ENCODE measurements around the gene EHD3.

EHD3 gene

DNA sequence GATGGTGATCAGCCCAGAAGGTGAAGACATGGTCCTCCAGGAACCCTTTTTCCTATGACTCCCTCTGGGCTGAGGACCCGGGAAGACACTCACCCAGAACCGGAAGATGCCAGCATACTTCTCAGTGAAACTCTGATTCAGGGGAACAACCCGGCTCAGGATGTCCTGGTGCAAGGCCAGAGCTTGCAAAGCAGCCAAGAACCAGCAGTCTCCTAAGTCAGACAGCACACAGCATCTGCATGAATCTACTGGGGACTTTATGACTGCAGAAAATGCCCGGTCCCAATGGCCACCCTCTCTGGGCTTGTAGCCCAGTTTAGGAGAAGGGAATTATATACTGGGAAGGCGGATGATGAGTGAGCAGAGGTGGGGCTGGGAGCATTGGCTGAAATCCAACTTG is 31.9 kb upstream of the EHD3 start:
- H3K4me3 ChIP-seq (ENCODE audit: low read depth, low read length): no peak overlapping the region
- TF ChIP-seq, protein P1, sequence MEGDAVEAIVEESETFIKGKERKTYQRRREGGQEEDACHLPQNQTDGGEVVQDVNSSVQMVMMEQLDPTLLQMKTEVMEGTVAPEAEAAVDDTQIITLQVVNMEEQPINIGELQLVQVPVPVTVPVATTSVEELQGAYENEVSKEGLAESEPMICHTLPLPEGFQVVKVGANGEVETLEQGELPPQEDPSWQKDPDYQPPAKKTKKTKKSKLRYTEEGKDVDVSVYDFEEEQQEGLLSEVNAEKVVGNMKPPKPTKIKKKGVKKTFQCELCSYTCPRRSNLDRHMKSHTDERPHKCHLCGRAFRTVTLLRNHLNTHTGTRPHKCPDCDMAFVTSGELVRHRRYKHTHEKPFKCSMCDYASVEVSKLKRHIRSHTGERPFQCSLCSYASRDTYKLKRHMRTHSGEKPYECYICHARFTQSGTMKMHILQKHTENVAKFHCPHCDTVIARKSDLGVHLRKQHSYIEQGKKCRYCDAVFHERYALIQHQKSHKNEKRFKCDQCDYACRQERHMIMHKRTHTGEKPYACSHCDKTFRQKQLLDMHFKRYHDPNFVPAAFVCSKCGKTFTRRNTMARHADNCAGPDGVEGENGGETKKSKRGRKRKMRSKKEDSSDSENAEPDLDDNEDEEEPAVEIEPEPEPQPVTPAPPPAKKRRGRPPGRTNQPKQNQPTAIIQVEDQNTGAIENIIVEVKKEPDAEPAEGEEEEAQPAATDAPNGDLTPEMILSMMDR (conservative IDR thresholded peaks at IDR 0.05; ENCODE audit: low read depth, low read length): no peak
- no peak for DNase-seq (ENCODE audit: low read depth)

DNA sequence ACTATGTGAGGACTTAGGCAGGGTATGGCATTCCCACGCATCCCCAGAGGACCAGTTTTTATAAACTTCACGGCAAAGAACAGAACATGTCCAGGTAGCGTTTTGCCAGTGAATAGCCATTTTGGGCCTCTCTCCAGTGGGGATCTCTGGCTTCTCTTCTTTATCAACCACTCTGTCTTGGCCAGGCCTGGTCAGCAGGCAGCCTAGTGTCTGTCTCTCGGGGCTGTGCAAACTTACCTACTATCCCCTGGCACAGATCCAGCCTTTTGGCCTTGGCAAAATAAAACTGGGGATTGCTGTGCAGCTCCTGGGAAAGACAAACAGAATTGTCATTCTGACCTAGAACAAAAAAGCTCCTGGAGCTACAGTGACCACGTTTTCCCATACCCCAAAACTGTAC is 31.1 kb upstream of the EHD3 start:
- no peak for DNase-seq (ENCODE audit: low read depth)
- H3K4me3 ChIP-seq (ENCODE audit: low read depth, low read length): no peak overlapping the region
- TF ChIP-seq, protein P1 (conservative IDR thresholded peaks at IDR 0.05; ENCODE audit: low read depth, low read length): no peak

DNA sequence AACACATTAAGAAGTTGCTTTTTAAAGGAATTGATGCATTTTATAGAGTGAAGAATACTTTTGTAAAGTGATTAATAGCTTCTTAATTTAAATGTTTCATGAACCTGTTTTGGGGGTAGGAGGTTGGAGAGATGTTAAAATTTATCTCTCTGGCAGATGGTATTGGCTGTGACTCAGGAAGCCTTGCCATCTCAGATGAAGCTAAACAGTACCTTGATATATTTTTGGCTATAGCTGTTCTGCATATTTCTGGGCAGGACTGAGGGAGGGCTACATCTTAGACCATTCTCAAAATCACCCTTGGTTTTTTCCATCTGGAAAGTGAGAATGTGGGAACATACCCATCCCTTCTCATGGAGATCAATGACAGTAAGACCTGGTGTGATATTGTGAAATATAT is 30.0 kb upstream of the EHD3 start:
- DNase-seq (ENCODE audit: low read depth): no peak
- TF ChIP-seq, protein P1 (conservative IDR thresholded peaks at IDR 0.05; ENCODE audit: low read depth, low read length): no peak
- no peak overlapping the region for H3K4me3 ChIP-seq (ENCODE audit: low read depth, low read length)

DNA sequence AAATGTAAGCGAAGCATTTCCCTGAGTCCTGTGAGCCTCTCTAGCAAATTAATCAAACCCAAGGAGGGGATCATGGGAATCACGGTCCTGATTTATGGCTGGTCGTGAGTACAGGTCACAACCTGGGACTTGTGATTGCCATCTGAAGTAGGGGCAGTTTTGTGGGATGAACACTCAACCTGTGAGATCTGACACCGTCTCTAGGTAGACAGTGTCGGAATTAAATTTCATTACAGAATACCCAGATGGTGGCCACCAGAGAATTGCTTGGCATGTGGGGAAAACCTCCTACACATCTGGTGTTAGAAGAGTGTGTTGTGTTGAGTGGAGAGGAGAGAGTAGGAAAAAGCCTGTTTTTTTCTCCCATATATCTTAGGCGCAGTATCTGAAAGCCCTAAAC is 29.2 kb upstream of the EHD3 start:
- TF ChIP-seq, protein P1 (conservative IDR thresholded peaks at IDR 0.05; ENCODE audit: low read depth, low read length): no peak
- no peak for DNase-seq (ENCODE audit: low read depth)
- no peak overlapping the region for H3K4me3 ChIP-seq (ENCODE audit: low read depth, low read length)

DNA sequence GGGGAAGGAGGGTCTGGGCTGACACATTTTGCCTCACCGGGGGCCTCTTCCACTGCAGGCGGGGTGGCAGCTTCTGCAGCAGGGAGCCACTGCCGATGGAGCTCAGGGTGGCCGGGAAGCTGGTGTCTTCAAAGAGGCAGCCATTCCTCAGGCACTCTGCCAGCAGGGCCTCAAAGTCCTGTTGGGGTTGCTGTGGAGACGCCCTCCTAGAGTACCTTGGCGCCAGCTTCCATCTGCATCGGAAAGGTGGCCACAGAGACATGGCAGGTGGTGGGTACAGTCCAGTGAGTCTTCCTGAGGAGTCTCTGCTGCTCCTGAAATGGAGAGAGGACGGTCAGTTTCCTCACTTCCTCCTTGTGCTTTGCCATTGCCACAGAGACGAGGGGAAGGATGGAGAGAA is 28.8 kb upstream of the EHD3 start:
- TF ChIP-seq, protein P1 (conservative IDR thresholded peaks at IDR 0.05; ENCODE audit: low read depth, low read length): no peak
- no peak for DNase-seq (ENCODE audit: low read depth)
- no peak overlapping the region for H3K4me3 ChIP-seq (ENCODE audit: low read depth, low read length)

DNA sequence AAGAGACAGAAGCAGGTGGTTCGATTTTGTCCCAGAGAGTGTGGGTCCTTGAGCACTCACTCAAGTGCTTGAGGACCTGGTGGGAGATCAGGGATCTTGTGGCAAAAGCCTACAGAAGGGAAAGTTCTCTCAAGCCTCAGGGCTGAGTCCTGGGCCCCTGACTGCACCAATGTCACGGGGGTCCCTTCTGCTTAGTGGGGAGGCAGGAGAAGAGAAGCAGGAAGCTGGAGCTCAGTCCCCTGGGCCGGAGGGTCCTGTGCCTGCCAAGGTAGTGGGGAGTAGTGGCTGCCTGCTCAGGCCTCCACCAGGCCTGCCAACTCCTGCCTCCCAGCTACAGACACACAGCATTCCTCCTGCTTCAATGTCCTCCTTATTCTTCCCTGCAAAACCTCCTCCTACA is 28.3 kb upstream of the EHD3 start:
- H3K4me3 ChIP-seq (ENCODE audit: low read depth, low read length): no peak overlapping the region
- DNase-seq (ENCODE audit: low read depth): no peak
- TF ChIP-seq, protein P1 (conservative IDR thresholded peaks at IDR 0.05; ENCODE audit: low read depth, low read length): no peak

DNA sequence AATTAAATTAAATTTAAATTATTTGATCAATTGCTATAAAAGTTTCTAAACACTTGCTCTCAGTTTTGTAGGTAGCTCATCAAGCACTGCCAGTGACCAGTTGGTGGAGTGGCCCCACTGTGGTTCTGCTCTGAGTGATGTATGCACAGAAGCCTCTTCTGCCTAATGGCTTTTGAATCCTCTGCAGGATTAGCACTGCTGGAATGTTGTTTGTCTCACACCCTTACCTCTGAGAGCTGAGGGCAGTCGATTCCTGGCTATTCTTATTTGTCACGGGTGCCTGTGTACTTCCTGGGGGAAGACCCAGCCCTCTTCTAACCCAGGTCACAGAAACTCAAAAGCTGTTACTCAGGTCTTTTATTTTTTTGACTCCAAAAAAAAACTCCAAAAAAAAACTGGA is 26.2 kb upstream of the EHD3 start:
- TF ChIP-seq, protein P1 (conservative IDR thresholded peaks at IDR 0.05; ENCODE audit: low read depth, low read length): no peak
- DNase-seq (ENCODE audit: low read depth): no peak
- H3K4me3 ChIP-seq (ENCODE audit: low read depth, low read length): no peak overlapping the region

All from choroid plexus epithelial cell (primary cell).